Heart left ventricle (tissue), 13 donors: ENCODE measurements around the gene PNPLA1.

Experiments
- CTCF ChIP-seq, 12 donors: fragments of 200-600 bp; sonication (generic) in 4 of 12; IDR thresholded peaks; one replicate each; pipeline versions ENCODE4 v1.5.0 to v1.8.0; 2018 to 2022; ENCODE audit warnings: antibody characterized with exemption in 12 of 12, mild to moderate bottlenecking in 5 of 12
- POLR2A ChIP-seq, 2 donors: fragments of 450-650 bp; IDR thresholded peaks; one replicate each; pipeline ENCODE4 v1.6.1; 2017; ENCODE audit warnings: antibody characterized with exemption in 2 of 2, mild to moderate bottlenecking in 2 of 2, moderate library complexity in 2 of 2
- donor health status: ischemic (EF 13 %, LVEDD 7.1; RV severe dilation, severe dysfunction).
- donor health status: DM: no; HTN: yes; CAD: no.
- donor health status: DM: no; HTN: no; CAD: no.
- donor health status: ischemic (EF 25% LVEDD 6.9; RV normal size, moderate dysfunction).
- donor health status: ischemic (EF 25% LVEDD 5.7; RV mildly dilated, moderate dysfunction).
- donor health status: ischemic (EF 35%, LVEDD 5.7; RV mildly dilated, moderate dysfunction).
- donor health status: nonischemic (EF 11% LVEDD 7.7; RV severe dilation, severe dysfunction).
- donor health status: DM: yes; HTN: yes; CAD: no.
- donor health status: PGD.
- donor health status: ischemic (EF 29% LVEDD 5.4; RV normal size, mild dysfunction).
- donor health status: nonischemic (EF 23%, LVEDD 6.1; RV moderate dilation, normal function).

- TF ChIP-seq CTCF (IDR thresholded peaks at IDR 0.05) (no peak), POLR2A (IDR thresholded peaks at IDR 0.05) (no peak)
Measured at GRCh38 chr6:36357872-36358225, 88.0 kb downstream of the PNPLA1 start.
